Peyer's patch (tissue), 4 donors: ENCODE data around the gene FMR1NB. TPM values are rescaled to one million over a fixed set of nuclear protein-coding genes. Genes with fewer than 3 reads are reported as not detected.
A peak's percentile ranks its signal among the peaks of the same experiment; 100 is the strongest.

ENCODE experiments used
- DNase-seq, 3 donors: peaks; one replicate each; pipeline ENCODE4 v3.0.0-alpha.2; 2017 to 2019
- H3K27ac ChIP-seq, 4 donors: fragments of 200-600 bp; sonication (generic); one replicate each; pipeline ENCODE4 v1.5.1; 2016 to 2019
- H3K27me3 ChIP-seq, 2 donors: fragments of 200-600 bp; sonication (generic); one replicate each; pipeline ENCODE4 v1.5.1; 2019
- H3K36me3 ChIP-seq, 3 donors: fragments of 200-600 bp; sonication (generic); one replicate each; pipeline ENCODE4 v1.5.1; 2016 to 2019
- H3K4me1 ChIP-seq, 4 donors: fragments of 200-600 bp; sonication (generic); one replicate each; pipeline ENCODE4 v1.5.1; 2016 to 2019
- H3K4me3 ChIP-seq, 4 donors: fragments of 200-600 bp; sonication (generic); 1 replicate in 3 of 4; 2 replicates in 1 of 4; pipeline ENCODE4 v1.5.1; 2016 to 2019; ENCODE audit warnings: mild to moderate bottlenecking in 1 of 4
- H3K9me3 ChIP-seq, 4 donors: fragments of 200-600 bp; sonication (generic); one replicate each; pipeline ENCODE4 v1.5.1; 2016 to 2019; ENCODE audit warnings: mild to moderate bottlenecking in 1 of 4
- CTCF ChIP-seq, 6 experiments: fragments of 450-650 bp in 4 of 6; fragments of 200-600 bp in 2 of 6; sonication (generic) in 1 of 6; IDR thresholded peaks; one replicate each; pipeline ENCODE4 v1.5.1; 2017 to 2019; ENCODE audit warnings: antibody characterized with exemption in 6 of 6, mild to moderate bottlenecking in 3 of 6, moderate library complexity in 1 of 6
- POLR2A ChIP-seq, 2 donors: fragments of 450-650 bp; IDR thresholded peaks; one replicate each; pipeline ENCODE4 v1.5.1; 2017; ENCODE audit warnings: antibody characterized with exemption in 2 of 2, mild to moderate bottlenecking in 2 of 2, moderate library complexity in 2 of 2
- total RNA-seq, 4 donors: library from RNA; depleted of rRNA; stranded (reverse); fragments of >200 nt; gene quantifications; one replicate each; pipeline ENCODE4 v1.1.0, GENCODE V29; 2016

Gene FMR1NB
- total RNA-seq, 4 donors from 2014 or later = not detected

- no peak overlapping the region for H3K4me3 ChIP-seq
- TF ChIP-seq CTCF (IDR thresholded peaks at IDR 0.05) = no peak
- TF ChIP-seq POLR2A (IDR thresholded peaks at IDR 0.05) = no peak
- H3K27me3 ChIP-seq = no peaks in the 10 kb centered on the region
- H3K9me3 ChIP-seq = no peaks in the 10 kb centered on the region
- DNase-seq = no peak
- no peak overlapping the region for H3K27ac ChIP-seq
- no peaks in the 10 kb centered on the region for H3K36me3 ChIP-seq
- no peaks in the 10 kb centered on the region for H3K4me1 ChIP-seq
These were observed 2.2 kb upstream of the FMR1NB start for GRCh38 chrX:147978931-147979330.

- no peak for TF ChIP-seq CTCF (IDR thresholded peaks at IDR 0.05)
- TF ChIP-seq POLR2A (IDR thresholded peaks at IDR 0.05) = no peak
- no peak overlapping the region for H3K4me3 ChIP-seq
- H3K27me3 ChIP-seq = no peaks in the 10 kb centered on the region
- H3K27ac ChIP-seq = no peak overlapping the region
- no peak for DNase-seq
- no peaks in the 10 kb centered on the region for H3K9me3 ChIP-seq
- no peaks in the 10 kb centered on the region for H3K36me3 ChIP-seq
- H3K4me1 ChIP-seq = no peaks in the 10 kb centered on the region
These were observed 39.2 kb downstream of the FMR1NB start for GRCh38 chrX:148020329-148020728.

GRCh38 chrX:148024425-148025148 lies 43.5 kb downstream of the FMR1NB start:
- H3K9me3 ChIP-seq = no peaks in the 10 kb centered on the region
- no peak overlapping the region for H3K4me3 ChIP-seq
- peak in 1 of 3 donors; percentile 16 for DNase-seq
- H3K36me3 ChIP-seq = no peaks in the 10 kb centered on the region
- TF ChIP-seq CTCF (IDR thresholded peaks at IDR 0.05) (no peak), POLR2A (IDR thresholded peaks at IDR 0.05) (no peak)
- no peaks in the 10 kb centered on the region for H3K4me1 ChIP-seq
- H3K27me3 ChIP-seq = no peaks in the 10 kb centered on the region
- no peak overlapping the region for H3K27ac ChIP-seq

DNA sequence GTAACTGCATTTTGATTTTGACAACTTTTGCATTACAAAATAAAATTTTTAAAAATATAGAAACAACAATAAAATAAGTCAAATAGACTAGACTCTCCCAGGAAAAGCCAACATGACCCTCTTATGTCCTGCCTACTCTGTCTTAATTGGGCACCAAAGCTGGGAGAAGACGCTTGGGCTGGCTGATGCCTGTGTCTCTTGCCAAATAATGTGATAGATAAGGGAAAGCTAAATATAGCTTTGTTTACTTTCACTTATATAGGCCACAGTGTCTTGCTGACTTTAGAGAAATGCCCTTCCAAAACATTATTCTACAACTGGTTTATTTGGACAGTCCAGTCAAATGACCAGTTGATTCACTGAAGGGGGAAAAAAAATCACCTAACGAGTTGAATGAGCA lies 54.2 kb downstream of the FMR1NB start:
- H3K36me3 ChIP-seq = no peaks in the 10 kb centered on the region
- TF ChIP-seq POLR2A (IDR thresholded peaks at IDR 0.05) (no peak), CTCF (IDR thresholded peaks at IDR 0.05) (no peak)
- H3K27me3 ChIP-seq = no peaks in the 10 kb centered on the region
- H3K9me3 ChIP-seq = no peaks in the 10 kb centered on the region
- H3K27ac ChIP-seq = no peak overlapping the region
- no peak overlapping the region for H3K4me3 ChIP-seq
- DNase-seq = no peak
- no peaks in the 10 kb centered on the region for H3K4me1 ChIP-seq

- no peaks in the 10 kb centered on the region for H3K9me3 ChIP-seq
- no peaks in the 10 kb centered on the region for H3K4me1 ChIP-seq
- DNase-seq = no peak
- H3K36me3 ChIP-seq = no peaks in the 10 kb centered on the region
- TF ChIP-seq POLR2A (IDR thresholded peaks at IDR 0.05) = no peak
- no peak for TF ChIP-seq CTCF (IDR thresholded peaks at IDR 0.05)
- H3K27me3 ChIP-seq = no peaks in the 10 kb centered on the region
- H3K27ac ChIP-seq = no peak overlapping the region
- no peak overlapping the region for H3K4me3 ChIP-seq
These were observed 55.9 kb downstream of the FMR1NB start for GRCh38 chrX:148037020-148037419.
